ENCODE results near the gene CACNA2D2.

DNA sequence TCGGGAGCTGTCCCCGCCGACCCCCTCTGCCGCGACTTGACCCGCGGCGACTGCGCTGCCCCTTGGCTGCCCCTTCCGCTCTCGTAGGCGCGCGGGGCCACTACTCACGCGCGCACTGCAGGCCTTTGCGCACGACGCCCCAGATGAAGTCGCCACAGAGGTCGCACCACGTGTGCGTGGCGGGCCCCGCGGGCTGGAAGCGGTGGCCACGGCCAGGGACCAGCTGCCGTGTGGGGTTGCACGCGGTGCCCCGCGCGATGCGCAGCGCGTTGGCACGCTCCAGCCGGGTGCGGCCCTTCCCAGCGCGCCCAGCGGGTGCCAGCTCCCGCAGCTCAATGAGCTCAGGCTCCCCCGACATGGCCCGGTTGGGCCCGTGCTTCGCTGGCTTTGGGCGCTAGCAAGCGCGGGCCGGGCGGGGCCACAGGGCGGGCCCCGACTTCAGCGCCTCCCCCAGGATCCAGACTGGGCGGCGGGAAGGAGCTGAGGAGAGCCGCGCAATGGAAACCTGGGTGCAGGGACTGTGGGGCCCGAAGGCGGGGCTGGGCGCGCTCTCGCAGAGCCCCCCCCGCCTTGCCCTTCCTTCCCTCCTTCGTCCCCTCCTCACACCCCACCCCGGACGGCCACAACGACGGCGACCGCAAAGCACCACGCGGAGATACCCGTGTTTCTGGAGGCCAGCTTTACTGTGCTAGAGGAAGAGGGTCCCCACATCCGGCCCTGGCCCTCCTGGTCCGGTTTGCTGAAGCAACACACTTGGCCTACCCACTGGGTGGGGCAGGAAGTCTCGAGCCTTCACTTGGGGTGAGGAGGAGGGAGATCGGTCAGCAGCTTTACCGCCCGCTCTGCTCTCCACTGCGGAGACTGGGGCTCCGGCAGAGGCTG is 162.7 kb downstream of the CACNA2D2 start, which contains the start of gene RASSF1:
- TF ChIP-seq CTCF (conservative IDR thresholded peaks at IDR 0.05) (no peak), EZH2 (IDR thresholded peaks at IDR 0.05; ENCODE audit: low read depth) (no peak)

Measured in PC-9 (cell line).